ENCODE measurements around the gene FLT3LG.
A peak's percentile ranks its signal among the peaks of the same experiment; 100 is the strongest.
"Not testable (repeated sequence)": the region's sequence is repeated elsewhere in the genome, so short reads cannot be mapped to it uniquely, and the experiment has no call there.

Gene FLT3LG

GRCh38 chr19:49463960-49464740, 9.9 kb upstream of the FLT3LG start:
- DNase-seq (ENCODE audit: low read depth), result no peak

DNA sequence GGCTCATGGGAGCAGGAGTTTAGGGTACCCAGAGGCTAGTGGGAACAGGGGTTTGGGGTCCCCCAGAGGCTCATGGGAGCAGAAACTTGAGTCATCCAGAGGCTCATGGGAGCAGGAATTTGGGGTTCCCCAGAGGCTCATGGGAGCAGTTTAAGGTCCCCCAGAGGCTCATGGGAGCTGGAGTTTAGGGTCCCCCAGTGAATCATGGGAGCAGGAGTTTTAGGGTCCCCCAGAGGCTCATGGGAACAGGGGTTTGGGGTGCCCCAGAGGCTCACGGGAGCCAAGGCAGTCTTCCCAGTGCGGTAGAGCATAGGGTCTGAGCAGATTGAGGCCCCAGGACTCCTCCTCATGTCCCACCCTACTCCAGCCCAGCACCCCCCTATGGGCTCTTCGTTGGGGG, 8.6 kb upstream of the FLT3LG start:
- DNase-seq (ENCODE audit: low read depth), result no peak

- no peak for DNase-seq (ENCODE audit: low read depth)
Observed at GRCh38 chr19:49468199-49468598, 5.8 kb upstream of the FLT3LG start.

DNA sequence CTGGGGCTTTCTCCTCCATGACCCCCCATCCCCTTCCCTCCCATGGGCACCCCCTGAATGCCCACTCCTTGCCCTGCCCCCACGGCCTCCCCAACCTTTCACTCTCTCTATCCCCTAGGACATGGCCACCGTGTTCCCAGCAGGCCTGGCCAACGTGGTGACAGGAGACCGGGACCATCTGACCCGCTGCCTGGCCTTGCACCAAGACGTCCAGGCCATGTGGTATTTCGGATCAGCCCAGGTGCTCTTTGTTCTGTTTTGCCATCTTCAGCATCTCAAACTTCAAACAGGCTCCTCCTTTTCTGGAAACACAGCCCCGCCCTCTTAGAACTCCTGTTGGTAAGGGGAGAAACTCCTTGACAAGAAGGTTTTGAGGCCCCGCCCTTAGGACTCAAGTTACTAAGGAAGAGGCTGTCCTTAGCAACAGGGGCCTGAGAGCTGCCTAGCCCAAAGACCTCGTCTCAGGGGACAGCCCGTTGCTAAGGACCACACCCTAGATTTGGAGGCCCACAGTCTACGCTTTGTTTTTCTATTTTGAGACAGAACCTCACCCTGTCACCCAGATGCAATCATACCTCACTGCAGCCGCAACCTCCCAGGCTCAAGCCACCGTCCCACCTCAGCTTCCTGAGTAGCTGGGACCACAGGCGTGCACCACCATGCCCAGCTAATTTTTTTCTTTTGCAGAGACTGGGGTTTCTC, 5.1 kb upstream of the FLT3LG start:
- peak; percentile 85 for DNase-seq (ENCODE audit: low read depth)

DNA sequence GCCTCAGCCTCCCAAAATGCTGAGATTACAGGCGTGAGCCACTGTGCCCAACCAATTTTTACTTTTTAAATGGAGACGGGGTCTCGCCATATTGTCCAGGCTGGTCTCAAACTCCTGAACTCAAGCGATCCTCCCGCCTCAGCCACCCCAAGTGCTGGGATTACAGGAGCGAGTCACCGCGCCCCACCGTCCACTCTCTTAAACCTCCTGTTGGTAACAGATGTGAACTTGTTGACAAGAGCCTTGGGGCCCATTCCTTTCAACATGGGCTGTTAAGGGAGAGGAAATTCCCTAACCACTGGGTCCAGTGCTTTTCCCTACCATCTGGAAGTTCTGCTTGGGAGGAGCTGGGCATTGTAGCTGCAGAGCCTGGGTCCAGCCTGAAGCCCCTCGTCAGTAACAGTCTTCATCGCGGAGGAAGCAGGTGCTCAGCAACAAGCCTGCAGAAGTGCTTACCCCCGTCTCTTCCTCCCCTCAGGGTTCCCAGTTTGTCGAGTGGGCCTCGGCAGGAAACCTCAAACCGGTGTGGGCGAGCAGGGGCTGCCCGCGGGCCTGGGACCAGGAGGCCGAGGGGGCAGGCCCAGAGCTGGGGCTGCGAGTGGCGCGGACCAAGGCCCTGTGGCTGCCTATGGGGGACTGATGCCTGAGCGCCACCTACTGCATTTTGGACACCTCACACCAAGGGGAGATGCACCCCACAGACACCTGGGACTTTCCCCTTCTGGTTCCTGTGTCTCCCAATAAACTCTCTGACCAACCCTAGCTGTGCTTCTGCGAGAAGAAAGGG, 4.0 kb upstream of the FLT3LG start:
- DNase-seq (ENCODE audit: low read depth), result no peak

- no peak for DNase-seq (ENCODE audit: low read depth)
Observed at GRCh38 chr19:49470615-49470978, 3.4 kb upstream of the FLT3LG start.

- no peak for DNase-seq (ENCODE audit: low read depth)
Observed at GRCh38 chr19:49472936-49473335, 1.1 kb upstream of the FLT3LG start.

DNA sequence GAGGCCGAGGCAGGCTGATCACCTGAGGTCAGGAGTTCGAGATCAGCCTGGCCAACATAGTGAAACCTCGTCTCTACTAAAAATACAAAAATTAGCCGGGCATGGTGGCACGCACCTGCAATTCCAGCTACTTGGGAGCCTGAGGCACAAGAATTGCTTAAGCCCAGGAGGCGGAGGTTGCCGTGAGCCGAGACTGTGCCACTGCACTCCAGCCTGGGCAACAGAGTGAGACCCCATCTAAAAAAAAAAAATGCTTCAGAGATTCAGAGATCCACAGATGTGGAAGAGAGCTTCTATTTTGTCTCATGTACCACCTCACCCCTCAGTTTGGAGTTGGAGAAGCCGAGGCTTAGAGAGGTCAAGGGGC, 531 bp upstream of the FLT3LG start:
- not testable (repeated sequence) for DNase-seq (ENCODE audit: low read depth)

- no peak for DNase-seq (ENCODE audit: low read depth)
Observed at GRCh38 chr19:49474542-49474924, 518 bp downstream of the FLT3LG start.

- no peak for DNase-seq (ENCODE audit: low read depth)
Observed at GRCh38 chr19:49475191-49475917, 1.3 kb downstream of the FLT3LG start.

GRCh38 chr19:49475995-49476880, 2.2 kb downstream of the FLT3LG start:
- no peak for DNase-seq (ENCODE audit: low read depth)

- no peak for DNase-seq (ENCODE audit: low read depth)
Observed at GRCh38 chr19:49479975-49480628, 6.1 kb downstream of the FLT3LG start.

DNA sequence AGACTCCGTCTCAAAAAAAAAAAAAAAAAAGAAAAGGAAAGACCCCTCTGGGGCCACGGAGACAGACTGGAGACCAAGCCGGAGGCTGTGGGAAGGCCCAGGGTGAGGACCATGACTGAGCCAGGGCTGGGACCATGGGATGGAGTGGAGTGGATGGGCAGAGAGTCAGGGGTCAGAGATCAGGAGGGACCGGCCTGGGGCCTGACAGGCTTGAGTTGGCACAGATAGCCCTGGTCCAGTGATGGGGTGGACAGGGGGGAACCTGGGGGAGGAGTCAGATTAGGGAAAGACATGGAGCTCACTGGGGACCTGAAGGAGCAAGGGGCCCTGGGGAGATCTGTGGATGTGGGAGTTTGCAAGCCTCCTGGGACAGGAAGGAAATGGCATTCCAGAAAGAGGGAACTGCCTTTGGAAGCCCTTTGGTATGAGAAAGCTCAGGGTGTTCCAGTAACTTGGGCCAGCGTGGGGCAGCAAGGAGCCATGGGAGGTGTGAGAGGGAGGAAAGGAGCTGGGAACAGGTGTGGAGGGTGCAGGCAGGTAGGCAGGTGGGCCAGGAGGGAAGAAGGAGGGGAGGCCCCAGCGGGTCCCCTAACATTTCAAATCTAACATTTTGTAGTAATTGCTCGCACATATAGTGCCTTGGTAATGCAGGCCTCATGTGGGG, 7.1 kb downstream of the FLT3LG start:
- DNase-seq (ENCODE audit: low read depth), result no peak

GRCh38 chr19:49486232-49486631, 12.2 kb downstream of the FLT3LG start:
- no peak for DNase-seq (ENCODE audit: low read depth)

GRCh38 chr19:49486710-49487276, 12.8 kb downstream of the FLT3LG start:
- DNase-seq (ENCODE audit: low read depth), result no peak

DNA sequence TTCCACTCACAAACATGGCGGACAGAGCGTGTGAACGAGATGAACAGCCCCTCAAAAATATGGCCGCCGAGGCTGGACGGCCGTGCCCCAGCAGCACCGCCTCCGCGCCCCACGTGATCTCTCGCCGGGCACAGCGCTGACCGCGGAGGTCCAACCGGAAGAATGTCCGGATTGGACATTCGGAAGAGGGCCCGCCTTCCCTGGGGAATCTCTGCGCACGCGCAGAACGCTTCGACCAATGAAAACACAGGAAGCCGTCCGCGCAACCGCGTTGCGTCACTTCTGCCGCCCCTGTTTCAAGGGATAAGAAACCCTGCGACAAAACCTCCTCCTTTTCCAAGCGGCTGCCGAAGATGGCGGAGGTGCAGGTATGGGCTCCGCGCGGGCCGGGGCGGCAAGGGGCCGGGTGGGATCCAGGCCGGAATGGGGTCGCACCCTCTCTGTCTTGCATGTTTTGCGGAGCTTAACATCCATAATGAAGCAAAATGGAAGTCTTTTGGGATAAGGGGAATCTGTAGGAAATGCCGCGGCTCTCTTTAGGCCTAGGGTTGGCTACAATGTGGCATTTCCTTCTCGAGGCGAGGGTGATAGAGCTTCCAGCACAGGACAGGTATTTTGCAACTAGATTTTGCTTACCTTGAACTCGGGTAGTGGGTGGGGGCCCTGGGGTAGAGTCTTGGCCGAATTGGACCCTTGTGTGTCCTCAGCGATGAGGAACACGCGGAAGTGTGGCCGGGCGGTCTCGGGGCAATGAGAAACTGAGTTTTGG, 13.4 kb downstream of the FLT3LG start, which contains the start of gene RPL13A:
Gene RPL13A (plus strand): TSS at position 332 of the 769 bp plus-strand sequence. CDS start 22 bp downstream, at position 354.
- DNase-seq (ENCODE audit: low read depth), result peak; percentile 98

GRCh38 chr19:49488046-49488862, 14.2 kb downstream of the FLT3LG start:
- DNase-seq (ENCODE audit: low read depth), result no peak
